ENCODE data around the gene FAM120C. TPM values are rescaled to one million over a fixed set of nuclear protein-coding genes. Genes with fewer than 3 reads are reported as not detected.

The FAM120C gene
- polyA plus RNA-seq (ENCODE audit: insufficient read length): 11.6 TPM
- long read RNA-seq, donor 1: 0 reads
- long read RNA-seq, donor 2, full-length matches to known transcripts: 2 of 2 reads
- long read RNA-seq, donor 2, partial matches to known transcripts: 0 of 2 reads
- long read RNA-seq, donor 2, other reads (novel, unspliced or antisense): 0 of 2 reads
- long read RNA-seq, donor 3: 0 reads
- long read RNA-seq, donor 4: 0 reads
- long read RNA-seq, donor 5, full-length matches to known transcripts: 1 of 1 reads
- long read RNA-seq, donor 5, partial matches to known transcripts: 0 of 1 reads
- long read RNA-seq, donor 5, other reads (novel, unspliced or antisense): 0 of 1 reads
- long read RNA-seq, donor 6: 0 reads
- long read RNA-seq, donor 7, partial matches to known transcripts: 0 of 2 reads
- long read RNA-seq, donor 7, other reads (novel, unspliced or antisense): 0 of 2 reads
- long read RNA-seq, donor 8: 0 reads

GRCh38 chrX:54182864-54183613 is at the start of gene FAM120C:
Gene FAM120C, minus strand, starts transcription at chrX:54183254. Its CDS starts 56 bp downstream, at chrX:54183198.
- peak; percentile 76 for DNase-seq

GRCh38 chrX:54230435-54231148 is 47.5 kb upstream of the FAM120C start:
- no peak for DNase-seq

GRCh38 chrX:54223581-54223980 is 40.5 kb upstream of the FAM120C start:
- no peak for DNase-seq

- no peak for DNase-seq
Measured at GRCh38 chrX:54213603-54214002, 30.5 kb upstream of the FAM120C start.

GRCh38 chrX:54208531-54208930 is 25.5 kb upstream of the FAM120C start:
- DNase-seq: no peak

DNA sequence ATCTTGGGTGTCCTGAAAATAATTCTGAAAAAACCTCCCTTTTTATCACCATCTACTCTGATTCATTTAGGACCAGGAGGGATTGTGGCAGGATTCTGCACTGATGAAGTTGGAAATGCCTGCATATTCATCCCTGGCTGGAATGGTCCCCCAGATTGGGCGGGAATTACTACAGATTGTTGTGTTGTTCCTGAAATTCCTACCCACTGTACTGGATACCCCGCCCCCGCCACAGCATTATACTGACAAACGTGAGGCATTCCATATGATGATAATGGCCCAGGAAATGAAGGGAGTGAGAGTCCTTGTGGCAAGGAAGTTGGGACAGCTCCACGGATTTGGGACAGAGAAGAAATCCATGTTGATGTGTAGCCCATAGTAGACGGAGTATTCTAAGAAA is 15.2 kb upstream of the FAM120C start:
- no peak for DNase-seq

DNA sequence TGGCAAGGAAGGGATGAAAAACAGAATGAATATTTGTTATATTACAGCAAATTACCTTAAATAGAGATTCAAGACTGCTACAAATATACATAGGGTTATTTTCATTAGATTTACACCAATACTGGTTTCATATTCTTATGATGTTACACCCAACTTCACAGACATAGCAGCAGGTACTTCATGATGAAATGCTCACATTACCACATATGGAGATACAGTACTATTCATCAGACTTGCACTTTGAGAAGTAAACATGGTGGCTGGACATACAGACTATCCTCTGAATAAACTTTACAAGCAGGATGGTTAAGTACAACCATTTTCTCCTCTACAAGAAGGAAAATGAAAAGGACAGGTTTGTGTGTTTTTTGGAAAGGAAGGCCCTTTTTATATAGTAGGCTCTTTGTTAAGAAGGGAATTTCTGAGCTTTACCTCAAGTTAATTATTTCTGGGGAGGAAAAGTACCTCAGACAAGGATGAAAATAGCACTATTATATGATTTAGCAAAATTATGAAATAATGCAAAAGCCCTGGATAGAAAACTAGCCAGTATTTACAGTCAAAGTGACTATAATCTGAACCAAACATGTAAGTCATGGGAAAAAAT is 12.0 kb upstream of the FAM120C start:
- DNase-seq: no peak

- no peak for DNase-seq
Measured at GRCh38 chrX:54193085-54193821, 10.2 kb upstream of the FAM120C start.

- no peak for DNase-seq
Measured at GRCh38 chrX:54184474-54184873, 1.4 kb upstream of the FAM120C start.

- no peak for DNase-seq
Measured at GRCh38 chrX:54182194-54182863, 725 bp downstream of the FAM120C start.

- DNase-seq: no peak
Measured at GRCh38 chrX:54181202-54181953, 1.7 kb downstream of the FAM120C start.

GRCh38 chrX:54180403-54180802 is 2.7 kb downstream of the FAM120C start:
- no peak for DNase-seq

DNA sequence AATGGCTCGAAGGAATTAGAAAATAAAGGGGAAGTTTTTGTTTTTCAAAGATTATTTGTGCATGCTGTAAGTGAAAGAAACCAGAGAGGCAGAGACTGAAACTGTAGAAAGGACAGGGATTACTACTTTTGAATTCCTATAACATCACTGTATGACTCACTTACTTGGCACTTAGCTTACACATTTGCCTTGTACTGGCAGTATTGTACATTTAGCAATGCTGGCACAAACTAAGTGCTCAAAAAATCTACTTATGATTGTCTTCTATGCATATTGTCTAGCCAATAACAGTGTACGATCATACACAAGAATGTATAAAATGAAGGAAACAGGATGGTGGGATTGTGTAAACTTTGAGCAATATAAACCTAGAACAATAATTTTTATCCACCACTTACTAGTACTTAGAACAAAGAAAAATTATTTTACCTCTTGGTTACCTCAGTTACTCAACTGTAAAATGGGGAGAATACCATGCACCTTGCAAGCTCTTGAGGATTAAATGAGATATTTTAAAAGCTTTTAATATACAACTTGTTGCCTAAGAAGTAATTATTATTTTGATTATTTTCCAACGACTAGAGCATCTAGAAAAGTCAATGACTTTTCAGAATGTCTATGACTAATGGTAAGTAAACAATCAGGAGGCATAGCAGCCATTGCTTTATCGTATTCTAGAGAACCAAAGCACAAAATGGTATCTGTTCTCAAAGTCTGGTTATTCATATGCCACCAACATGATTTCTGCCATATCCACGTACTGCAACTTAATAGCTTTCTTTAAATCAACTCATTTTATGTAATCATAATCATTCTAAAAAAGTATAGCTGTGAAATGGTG is 4.7 kb downstream of the FAM120C start:
- no peak for DNase-seq

- DNase-seq: no peak
Measured at GRCh38 chrX:54177306-54177705, 5.7 kb downstream of the FAM120C start.

DNA sequence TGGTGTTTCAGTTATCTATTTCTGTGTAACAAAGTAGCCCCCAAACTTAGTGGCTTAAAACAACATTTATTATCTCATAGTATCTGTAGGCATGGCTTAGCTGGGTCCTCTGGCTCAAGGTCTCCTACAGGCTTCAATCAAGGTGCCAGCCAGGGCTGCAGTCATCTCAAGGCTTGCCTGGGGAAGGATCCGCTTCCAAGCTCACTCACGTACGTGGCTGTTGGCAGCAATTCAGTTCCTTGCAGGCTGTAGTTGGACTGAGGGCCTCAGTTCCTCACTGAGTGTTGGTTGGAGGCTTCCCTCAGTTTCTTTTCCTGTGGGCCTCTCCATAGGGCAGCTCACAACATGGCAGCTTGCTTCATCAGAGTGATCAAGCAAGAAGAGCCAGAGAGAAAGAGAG is 9.3 kb downstream of the FAM120C start:
- no peak for DNase-seq

DNA sequence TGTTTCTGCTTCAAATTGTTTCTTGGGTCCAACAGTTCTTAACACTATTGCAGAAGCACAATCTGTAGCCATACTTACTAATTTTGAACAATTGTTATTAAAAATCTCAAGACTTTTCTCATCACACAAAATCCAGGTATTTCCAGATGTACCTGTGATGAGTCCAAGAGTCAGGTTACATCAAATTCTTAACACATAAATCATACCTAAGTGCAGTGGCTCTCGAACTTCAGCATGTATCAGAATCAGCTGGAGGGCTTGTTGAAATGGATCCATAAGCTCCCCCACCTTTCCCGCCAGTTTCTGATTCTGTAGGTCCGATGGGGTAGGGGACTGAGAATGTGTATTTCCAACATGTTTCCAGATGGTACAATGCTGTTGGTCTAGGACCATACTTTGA is 10.6 kb downstream of the FAM120C start:
- no peak for DNase-seq

GRCh38 chrX:54171527-54172250 is 11.4 kb downstream of the FAM120C start:
- DNase-seq: no peak

GRCh38 chrX:54171091-54171490 is 12.0 kb downstream of the FAM120C start:
- no peak for DNase-seq
